LNCAP (cell line): ENCODE data around the gene SLC7A6.

ENCODE experiments used
- TF ChIP-seq, protein P1 (sequence below): fragments of 450-650 bp; IDR thresholded peaks from 2 replicates; pipeline ENCODE4 v1.5.1; 2017; ENCODE audit warnings: mild to moderate bottlenecking

SLC7A6 gene

DNA sequence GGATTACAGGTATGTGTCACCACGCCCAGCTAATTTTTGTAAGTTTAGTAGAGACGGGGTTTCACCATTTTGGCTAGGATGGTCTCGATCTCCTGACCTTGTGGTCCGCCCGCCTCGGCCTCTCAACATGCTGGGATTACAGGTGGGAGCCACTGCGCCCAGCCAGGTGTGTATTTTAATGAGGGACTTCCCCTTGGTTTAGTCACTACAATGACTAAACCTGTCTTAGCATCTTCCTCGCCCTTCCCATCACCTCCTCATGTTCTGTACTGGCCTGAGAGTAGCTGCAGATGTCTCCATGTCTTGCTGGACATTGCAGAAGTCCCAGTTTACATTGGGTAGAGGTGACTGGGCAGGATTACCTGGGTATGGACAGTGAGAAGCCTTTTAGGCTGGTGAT is 9.6 kb downstream of the SLC7A6 start:
- TF ChIP-seq, protein P1, sequence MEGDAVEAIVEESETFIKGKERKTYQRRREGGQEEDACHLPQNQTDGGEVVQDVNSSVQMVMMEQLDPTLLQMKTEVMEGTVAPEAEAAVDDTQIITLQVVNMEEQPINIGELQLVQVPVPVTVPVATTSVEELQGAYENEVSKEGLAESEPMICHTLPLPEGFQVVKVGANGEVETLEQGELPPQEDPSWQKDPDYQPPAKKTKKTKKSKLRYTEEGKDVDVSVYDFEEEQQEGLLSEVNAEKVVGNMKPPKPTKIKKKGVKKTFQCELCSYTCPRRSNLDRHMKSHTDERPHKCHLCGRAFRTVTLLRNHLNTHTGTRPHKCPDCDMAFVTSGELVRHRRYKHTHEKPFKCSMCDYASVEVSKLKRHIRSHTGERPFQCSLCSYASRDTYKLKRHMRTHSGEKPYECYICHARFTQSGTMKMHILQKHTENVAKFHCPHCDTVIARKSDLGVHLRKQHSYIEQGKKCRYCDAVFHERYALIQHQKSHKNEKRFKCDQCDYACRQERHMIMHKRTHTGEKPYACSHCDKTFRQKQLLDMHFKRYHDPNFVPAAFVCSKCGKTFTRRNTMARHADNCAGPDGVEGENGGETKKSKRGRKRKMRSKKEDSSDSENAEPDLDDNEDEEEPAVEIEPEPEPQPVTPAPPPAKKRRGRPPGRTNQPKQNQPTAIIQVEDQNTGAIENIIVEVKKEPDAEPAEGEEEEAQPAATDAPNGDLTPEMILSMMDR: no peak

DNA sequence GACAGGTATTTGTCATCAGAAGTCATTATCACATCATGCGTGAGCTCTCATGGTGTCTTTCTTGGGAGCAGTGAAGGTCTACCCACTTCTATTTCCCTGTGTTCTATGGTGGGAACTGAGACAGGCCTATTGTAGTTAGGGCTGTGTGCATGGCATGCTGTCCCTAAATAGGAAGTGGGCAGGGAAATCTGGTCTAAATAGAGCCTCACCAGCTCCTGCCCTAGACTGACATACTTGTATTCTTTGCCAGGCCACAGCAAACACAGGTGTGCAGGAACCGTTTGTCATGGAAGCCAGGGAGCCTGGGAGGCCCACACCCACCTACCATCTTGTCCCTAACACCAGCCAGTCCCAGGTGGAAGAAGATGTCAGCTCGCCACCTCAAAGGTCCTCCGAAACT is 10.1 kb downstream of the SLC7A6 start:
- TF ChIP-seq, protein P1: no peak

DNA sequence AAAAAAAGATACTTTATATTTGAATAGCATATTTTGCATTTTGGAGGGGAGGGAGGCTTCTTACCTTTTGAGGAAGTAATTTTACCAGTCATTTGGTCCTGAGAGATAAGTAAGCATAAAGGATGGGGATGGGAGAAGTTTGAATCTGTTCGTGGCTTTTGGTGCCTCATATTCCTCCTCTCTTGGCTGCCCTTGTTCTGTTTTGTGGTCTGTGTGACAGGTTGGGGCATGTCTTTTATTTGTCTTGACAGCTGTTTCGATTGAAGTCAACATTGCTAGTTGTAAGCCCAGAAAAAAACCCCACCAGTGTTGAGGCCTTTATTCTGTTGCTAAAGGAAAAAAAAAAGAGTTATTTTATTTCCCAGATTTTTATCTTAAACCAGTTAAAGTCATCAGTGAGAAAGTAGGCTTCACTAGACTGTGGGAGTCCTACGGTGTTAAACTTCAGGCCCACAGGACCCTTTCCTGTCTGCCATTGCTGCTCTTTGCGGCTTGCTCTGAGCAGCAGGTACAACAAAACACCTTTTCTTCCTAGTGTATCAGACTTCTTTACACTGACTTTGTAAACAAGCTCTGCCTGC is 11.4 kb downstream of the SLC7A6 start:
- TF ChIP-seq, protein P1: no peak

DNA sequence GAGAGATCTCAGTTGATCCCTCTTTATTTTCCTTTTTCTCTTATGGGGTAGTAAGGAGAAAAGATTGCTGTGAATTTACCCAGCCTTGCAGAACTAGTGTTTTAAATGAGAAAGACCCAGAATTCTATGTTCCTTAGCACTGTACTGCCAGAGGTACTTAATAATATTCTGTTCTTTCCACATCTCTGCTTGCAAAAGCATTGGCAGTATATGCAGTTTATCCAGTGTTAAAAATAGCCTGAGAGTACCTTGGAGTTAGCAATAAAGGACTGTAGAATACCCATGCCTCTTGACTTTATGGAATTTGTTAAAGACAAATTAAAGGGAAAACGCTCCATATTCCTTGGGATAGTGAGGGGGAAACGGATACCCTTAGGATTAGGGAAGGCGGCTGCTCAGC is 11.9 kb downstream of the SLC7A6 start:
- TF ChIP-seq, protein P1: no peak

DNA sequence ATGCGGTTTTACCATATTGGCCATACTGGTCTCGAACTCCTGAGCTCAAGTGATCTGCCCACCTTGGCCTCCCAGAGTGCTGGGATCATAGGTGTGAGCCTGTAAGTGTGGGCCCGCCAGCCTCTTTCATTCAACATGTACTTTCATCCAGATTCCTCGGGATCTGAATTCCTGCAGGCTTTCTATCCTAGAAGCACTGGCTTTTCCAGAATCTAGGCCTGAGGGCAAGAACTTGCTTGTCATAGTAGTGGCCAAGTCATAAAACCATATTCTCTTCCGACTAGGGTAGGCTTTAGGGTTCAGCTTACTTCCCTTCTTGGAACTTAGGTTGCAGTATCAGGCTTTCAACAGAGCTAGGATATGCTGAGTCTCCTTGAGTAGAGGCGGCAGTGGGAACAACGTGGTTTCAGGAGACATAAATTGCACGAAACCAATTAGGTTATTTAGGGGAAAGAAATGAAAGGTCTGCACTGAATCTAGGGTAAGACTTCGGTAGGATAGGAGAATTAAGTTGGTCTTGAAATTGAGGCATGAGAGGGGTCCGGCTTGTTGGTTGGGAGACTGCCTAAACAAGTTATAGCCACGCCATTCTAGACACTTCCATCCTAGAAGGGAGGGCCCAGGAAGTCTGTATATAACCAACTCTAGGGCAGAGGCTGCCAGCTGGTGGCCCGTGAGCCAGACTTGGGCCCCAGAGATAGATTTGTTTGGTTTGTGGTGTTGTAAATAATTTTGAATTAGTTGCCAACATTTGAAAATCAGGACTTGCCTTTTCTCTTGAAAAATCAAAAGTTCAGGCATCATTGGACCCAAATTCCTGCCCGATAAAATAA is 15.6 kb downstream of the SLC7A6 start:
- TF ChIP-seq, protein P1: no peak

DNA sequence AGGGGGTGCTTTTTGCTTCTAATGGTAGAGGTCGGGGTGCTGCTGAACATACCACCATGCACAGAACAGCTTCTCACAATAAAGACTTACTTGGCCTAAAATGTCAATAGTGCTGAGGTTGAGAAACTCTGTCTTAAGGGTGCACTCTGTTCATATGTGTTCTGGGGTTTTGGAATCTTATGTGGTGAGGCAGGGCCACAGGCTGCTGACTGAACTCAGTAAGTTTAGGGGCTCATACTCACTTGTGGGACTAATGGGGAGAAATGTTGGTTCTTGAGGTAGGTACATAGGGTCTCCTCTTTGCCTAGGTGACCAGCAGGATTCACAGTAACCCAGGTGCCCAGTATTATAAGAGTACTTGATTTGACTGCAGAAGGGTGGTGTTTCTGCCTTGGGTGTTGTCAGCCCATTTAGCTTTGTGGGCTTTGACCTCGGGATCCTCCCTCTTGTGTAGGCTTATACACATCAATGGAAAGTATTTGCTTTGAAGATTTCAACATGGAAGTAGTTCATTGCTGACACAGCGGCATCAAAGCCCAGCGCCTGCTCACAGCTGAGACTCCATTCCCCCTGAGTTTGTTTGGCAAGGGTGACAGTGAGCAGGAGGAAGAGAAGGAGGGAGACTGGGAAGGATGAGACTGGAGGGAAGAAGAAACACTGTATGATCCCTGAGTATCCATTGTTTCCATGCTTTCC is 17.2 kb downstream of the SLC7A6 start:
- TF ChIP-seq, protein P1: no peak

DNA sequence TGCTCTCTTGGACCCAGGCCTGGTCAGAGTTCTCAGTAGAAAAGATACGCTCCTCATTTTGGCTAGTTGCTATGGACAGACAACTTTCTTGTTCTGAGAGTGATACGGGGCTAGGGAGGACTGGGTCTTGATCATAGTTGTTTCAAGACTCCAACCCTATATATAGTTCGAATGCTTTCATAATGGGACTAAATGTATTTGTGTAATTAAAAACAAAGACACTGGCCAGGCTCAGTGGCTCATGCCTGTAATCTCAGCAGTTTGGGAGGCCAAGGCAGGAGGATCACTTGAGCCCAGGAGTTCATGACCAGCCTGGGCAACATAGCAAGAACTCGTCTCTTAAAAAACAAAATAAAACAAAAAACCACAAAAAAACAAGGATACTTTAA is 17.7 kb downstream of the SLC7A6 start:
- TF ChIP-seq, protein P1: no peak
